ENCODE results near the gene IGFL2.
"Not testable (repeated sequence)": the region's sequence is repeated elsewhere in the genome, so short reads cannot be mapped to it uniquely, and the experiment has no call there.

IGFL2 gene

DNA sequence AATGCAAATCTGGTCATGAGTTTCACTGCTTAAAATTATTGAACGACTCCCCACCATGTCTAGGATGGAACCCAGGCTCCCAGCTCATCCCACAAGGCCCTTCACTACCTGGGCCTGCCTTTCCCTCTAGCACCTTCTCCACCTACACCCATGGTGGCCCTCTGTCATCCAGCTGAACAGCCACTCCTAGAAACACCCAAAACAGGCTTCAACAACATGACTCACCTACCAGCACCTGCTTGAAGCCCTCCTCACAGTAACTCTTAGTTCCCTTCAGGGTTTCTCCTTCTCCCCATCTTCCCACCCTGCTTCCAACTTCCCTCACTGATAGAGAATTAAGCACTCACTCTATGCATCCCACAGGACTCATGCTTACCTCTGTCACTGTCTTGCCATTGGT is 6.6 kb upstream of the IGFL2 start:
- DNase-seq (ENCODE audit: low read depth in 1 of 2, low spot score in 1 of 2): no peak

DNA sequence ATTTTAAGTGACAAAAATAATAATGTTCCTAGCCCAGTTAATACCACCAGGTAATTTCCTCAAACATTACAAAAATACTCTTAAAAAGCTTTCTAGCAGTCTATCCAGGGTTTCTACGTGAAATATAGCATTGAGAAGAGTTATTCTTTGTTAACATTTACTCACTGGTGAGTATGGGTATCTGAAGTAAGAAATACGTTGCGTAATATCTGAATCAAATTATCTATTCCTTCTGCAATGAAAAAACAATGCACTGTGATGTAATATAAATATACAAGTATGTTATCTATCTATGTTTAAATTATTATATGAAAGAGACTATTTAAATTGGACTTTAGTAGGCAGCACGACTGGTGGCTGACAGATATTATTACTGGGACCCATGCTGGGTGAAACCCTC is 5.7 kb upstream of the IGFL2 start:
- DNase-seq (ENCODE audit: low read depth in 1 of 2, low spot score in 1 of 2): no peak

DNA sequence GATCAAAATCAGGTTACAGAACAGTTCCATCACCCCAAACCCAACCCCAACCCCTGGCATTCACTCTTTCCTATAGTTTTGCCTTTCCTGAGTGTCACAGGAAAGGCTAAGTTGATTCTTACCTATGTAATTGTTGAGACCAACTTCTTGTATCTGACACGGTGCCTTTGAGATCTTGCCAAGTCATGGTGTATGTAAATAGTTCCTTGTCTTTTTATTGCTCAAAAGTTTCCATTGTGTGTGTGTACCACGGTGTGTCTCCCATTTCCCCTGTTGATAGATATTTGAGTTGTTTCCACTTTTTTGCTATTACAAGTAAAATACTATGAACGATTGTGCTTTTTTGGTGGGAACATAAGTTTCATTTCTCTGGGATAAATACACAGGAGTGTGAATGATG is 3.3 kb upstream of the IGFL2 start:
- no peak for DNase-seq (ENCODE audit: low read depth in 1 of 2, low spot score in 1 of 2)

DNA sequence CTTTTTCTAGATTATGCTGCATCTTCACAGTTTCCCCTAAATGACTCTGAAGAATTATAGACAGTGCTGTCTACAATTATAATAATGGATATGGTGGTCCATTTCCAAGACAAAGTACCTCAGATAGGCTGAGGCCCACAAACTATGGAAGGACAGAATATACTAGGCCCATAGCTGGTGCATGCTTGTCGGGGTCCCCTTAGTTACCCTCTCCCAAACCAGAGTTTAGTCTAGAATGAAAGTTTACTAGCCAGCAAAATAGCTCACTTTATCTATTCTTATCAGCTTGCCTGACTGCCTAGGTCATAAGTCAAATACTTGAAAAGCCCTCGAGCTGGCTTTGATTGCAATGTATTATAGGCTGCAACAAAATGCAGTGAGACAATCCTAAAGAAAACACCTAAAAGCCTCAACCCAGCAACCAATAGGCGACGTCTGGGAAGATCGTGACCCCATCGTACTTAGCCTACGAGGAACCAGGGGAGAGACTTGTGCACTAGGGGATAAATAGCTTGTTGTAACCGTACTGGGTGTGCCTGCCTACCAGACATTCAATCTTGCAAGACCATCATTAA is 785 bp upstream of the IGFL2 start:
- no peak for DNase-seq (ENCODE audit: low read depth in 1 of 2, low spot score in 1 of 2)

DNA sequence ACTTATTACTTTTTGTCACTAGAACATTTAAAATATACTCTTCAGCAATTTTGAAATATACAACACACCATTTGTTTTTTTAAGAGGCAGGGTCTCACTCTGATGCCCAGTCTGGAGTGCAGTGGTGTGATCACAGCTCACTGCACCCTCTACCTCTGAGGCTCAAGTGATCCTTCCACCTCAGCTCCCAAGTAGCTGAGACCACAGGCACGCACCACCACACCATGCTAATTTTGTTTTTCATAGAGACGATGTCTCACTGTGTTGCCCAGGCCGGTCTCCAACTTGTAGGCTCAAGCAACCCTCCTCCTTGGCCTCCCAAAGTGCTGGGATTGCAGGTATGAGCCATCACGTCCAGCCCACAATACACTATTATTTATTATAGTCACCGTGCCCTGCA is 2.6 kb downstream of the IGFL2 start:
- no peak for DNase-seq (ENCODE audit: low read depth in 1 of 2, low spot score in 1 of 2)

DNA sequence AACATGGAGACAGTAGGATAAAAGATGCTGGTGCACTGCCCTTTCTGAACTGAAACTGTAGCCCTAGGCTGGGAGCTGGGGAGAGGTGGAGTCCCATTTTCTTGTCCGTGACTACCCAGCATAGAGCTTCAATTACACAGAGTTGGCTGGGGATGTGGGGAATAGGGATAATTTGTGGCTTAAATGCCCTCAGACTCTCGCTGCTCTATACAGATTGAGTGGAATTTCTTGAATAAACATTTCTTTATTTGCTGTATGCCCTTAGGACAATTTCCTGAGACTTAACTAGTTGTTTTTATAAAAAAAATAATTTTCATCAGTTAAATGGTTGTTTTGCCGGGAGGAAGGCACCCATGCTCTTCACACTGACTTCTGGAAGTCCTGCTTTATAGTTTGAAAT is 7.2 kb downstream of the IGFL2 start:
- DNase-seq (ENCODE audit: low read depth in 1 of 2, low spot score in 1 of 2): no peak

DNA sequence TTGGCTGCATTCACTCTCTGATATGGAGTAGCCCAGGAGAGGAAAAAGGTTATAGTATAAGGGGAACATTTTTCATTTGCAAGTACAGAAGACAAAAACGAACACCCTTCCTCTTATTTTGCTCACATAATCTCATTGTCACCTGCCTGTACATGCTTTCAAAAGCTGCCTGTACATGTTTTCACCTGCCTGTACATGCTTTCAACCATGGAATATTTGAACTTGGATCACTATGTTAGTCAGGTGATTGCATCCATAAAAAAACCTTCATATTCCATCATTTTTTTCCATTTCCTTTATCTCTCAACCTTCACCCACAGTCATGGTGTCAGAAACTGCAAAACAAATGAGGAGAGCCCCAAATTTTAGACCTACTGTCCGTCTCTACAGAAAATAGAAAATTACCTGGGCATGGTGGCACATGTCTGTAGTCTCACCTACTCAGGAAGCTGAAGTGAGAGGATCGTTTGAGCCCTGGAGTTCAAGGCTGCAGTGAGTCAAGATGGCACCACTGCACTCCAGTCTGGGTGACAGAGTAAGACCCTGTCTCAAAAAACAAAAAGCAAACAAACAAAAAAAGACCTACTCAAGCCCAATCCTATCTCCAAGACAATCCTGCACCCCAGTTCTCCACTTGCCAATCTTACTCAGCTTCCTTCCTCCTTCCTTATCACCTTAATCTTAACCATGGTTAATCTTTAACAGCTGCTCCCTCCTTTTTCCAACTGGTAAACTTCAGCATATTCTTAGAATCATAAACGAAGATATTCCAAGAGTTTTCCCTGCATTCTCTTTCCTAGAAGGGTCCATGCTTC is 11.6 kb downstream of the IGFL2 start:
- no peak for DNase-seq (ENCODE audit: low read depth in 1 of 2, low spot score in 1 of 2)

DNA sequence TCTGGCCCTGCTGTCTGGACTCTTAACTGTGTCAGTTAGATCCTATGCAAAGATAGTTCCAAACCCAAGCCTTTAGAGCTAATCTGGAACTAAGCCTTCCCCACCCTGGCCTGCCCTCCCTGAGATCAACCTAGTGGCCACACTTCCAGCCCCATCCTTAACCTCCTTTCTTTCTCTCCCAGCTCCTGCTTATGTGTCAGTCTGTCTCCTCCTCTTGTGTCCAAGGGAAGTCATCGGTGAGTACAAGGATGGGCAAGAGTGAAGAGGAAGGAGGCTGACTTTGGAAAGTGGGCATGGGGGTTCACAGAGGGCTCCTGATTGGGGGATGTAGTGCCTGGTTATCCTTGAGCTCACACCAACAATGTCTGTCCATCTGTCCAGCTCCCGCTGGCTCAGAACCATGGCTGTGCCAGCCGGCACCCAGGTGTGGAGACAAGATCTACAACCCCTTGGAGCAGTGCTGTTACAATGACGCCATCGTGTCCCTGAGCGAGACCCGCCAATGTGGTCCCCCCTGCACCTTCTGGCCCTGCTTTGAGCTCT is 12.3 kb downstream of the IGFL2 start:
- DNase-seq (ENCODE audit: low read depth in 1 of 2, low spot score in 1 of 2): no peak

DNA sequence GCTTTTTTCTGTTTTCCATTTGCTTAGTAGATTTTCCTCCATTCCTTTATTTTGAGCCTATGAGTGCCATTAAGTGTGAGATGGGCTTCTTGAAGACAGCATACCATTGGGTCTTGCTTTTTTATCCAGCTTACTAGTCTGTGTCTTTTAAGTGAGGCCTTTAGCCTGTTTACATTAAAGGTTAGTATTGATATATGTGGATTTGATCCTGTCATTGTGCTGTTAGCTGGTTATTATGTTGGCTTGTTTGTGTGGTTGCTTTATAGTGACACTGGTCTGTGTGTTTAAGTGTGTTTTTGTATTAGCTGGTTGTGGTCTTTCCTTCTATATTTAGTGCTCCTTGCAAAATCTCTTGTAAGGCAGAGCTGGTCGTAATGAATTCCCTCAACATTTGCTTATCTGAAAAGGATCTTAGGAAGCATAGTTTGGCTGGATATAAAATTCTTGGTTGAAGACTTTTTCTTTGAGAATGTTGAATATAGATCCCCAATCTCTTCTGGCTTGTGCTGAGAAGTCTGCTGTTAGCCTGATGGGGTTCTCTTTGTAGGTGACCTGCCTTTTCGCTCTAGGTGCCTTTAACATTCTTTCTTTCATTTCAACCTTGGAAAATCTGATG is 13.7 kb downstream of the IGFL2 start:
- not testable (repeated sequence) for DNase-seq (ENCODE audit: low read depth in 1 of 2, low spot score in 1 of 2)

DNA sequence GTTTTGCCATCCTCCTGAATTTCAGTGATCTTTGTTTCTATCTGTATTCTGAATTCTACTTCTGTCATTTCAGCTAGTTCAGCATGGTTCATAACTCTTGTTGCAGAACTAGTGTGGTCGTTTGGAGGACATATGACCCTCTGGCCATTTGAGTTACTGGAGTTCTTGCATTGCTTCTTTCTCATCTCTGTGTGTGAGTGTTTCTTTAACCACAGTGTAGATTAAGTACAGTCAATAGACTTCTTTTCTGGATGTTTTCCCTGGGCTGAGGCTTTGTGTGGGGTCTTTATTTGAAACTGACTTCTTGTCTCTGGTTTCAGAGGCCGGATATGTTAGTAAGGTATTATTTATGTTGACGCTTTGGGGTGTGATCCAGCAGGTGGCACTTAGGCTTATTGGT is 14.7 kb downstream of the IGFL2 start:
- DNase-seq (ENCODE audit: low read depth in 1 of 2, low spot score in 1 of 2): no peak

DNA sequence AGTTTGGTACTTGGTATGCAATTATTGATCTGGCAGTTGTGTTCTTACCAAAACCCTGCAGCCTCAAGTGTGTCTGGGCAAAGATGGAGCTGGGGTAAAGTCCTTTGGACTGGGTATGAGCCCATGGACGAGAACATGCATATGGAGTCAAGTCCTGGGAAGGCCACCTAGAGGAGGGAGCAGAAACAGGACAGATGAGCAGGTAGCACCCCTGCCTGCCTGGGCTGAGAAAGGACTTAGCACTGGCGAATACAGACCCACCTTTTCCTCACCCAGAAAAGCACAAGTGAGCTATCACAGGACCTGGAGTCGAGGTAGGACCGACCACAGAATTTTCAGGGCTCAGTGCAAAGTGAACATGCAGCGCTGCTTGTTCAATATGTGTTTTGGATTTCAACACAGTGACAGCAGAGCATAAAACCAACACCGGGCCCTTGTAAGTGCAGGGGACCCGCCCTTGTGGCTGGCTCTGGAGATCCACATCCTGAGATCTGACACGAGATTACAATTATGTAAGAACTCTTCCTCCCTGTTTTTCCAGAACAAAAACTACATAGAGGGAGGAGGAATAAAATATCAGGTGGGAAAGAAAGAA is 25.9 kb downstream of the IGFL2 start:
- no peak for DNase-seq (ENCODE audit: low read depth in 1 of 2, low spot score in 1 of 2)

DNA sequence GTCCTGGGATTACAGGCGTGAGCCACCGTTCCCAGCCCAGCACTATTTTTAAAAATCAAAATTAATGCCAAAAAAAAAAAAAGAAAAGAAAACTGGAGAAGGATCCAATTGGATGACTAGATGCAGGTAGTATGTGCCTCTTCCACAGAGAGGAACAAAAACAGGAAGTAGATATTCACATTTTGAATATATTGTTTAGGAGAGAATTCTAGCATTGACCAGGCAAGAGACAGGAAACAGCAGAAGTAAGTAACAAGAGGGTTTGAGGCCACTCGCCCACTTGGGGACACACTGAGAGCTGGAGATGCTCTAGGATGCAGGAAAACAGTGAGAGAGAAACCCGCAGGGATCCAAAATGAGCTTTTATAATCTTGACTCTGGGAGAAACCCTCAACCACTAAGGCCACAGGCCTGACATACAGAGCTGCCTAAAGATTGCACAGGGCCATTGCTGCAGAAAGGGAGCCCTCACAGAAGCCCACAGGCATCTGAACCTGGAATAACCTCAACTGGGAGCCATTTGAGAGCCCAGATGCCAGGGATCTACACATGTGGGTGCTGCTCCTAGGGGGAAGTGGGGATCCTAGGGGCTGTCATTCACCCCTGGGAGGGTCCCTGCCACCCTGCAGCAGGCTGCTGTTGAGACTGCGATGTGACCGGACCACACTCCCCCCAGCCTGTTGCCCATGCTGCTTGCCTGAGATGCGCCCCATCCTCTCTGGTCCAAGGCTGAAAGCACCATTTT is 28.2 kb downstream of the IGFL2 start:
- DNase-seq (ENCODE audit: low read depth in 1 of 2, low spot score in 1 of 2): no peak

DNA sequence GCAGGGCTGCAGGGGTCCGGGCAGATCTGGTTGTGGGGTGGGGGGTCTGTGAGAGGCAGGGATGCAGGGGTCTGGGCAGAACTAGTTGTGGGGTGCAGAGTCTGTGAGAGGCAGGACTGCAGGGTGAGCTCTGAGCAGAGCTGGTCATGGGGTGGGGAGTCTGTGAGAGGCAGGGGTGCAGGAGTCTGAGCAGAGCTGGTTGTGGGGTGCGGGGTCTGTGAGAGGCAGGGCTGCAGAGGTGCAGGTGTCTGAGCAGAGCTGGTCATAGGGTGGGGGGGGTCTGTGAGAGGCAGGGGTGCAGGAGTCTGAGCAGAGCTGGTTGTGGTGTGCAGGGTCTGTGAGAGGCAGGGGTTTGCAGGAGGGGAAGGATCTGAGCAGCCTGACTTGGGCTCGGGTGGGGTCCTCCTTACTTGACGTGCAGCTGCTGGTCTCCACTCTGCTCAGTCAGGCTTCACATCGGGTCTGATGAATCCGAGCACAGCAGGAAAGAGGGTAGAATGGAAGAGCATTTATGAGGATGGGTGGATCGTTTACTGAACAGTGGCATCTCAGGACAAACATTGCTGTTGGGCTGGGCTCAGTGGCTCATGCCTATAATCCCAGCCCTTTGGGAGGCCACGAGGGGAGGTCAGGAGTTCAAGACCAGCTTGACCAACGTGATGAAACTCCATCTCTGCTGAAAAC is 31.2 kb downstream of the IGFL2 start:
- no peak for DNase-seq (ENCODE audit: low read depth in 1 of 2, low spot score in 1 of 2)

DNA sequence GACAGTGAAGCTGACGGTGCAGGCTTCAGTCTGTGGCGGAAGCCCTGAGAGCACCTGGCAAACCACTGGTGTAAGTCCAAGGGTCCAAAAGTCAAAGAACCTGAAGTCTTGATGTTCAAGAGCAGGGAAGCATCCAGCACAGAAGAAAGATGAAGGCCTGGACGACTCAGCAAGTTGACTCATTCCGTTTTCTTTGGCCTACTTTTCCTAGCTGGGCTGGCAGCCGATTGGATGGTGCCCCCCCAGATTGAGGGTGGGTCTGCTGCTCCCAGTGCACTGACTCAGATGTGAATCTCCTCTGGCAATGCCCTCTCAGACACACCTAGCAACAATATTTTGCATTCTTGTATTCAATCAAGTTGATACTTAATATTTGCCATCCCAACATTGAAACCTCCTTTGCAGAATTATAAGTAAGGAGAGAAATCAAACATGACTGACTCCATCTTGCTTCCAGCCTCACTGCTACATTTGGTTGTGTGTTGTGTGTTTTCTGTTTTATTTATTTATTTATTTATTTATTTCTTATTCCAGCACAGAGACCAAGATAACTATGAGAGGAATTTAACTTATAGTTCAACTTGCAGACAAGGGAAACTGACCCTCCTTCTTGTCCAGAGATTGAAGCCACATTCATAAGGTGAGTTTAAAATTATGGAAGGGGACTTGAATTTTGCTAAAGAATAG is 32.8 kb downstream of the IGFL2 start:
- no peak for DNase-seq (ENCODE audit: low read depth in 1 of 2, low spot score in 1 of 2)

DNA sequence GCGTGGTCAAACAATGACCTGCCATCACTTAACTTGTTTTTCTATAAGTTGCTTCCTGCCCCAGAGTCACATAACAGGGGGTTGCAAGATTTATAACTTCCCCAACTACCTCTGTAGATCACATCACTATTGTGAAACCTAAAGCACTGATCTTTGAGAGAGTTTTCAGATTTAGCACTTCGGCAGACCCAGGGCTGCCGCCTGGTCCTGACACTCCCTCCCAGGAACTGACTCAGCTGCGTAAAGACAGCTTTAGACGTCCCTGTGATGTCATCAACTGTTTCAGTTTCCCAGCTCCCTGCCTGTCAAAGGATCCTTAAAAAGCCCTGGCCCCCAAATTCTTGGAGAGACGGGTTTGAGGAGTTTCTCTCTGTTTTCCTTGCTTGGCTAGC is 33.3 kb downstream of the IGFL2 start:
- DNase-seq (ENCODE audit: low read depth in 1 of 2, low spot score in 1 of 2): no peak

DNA sequence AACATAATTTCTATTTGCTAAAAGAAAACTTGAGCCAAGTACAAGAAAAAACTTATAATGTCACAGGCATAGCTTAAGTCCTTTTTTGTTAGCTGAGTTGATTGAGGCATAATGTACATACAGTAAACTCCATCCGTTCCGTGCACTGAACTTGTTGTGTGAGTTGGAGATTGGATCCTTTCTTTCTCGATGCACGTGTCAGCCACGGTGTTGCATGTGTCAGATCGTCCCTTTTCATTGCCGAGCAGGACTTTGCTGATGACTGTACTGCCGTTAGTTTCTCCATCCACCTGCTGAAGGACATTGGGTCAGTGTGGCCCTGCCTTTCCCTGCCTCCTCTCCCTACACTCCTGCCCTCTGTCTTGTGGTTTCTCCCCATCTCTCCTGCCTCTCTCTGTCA is 34.4 kb downstream of the IGFL2 start:
- no peak for DNase-seq (ENCODE audit: low read depth in 1 of 2, low spot score in 1 of 2)

DNA sequence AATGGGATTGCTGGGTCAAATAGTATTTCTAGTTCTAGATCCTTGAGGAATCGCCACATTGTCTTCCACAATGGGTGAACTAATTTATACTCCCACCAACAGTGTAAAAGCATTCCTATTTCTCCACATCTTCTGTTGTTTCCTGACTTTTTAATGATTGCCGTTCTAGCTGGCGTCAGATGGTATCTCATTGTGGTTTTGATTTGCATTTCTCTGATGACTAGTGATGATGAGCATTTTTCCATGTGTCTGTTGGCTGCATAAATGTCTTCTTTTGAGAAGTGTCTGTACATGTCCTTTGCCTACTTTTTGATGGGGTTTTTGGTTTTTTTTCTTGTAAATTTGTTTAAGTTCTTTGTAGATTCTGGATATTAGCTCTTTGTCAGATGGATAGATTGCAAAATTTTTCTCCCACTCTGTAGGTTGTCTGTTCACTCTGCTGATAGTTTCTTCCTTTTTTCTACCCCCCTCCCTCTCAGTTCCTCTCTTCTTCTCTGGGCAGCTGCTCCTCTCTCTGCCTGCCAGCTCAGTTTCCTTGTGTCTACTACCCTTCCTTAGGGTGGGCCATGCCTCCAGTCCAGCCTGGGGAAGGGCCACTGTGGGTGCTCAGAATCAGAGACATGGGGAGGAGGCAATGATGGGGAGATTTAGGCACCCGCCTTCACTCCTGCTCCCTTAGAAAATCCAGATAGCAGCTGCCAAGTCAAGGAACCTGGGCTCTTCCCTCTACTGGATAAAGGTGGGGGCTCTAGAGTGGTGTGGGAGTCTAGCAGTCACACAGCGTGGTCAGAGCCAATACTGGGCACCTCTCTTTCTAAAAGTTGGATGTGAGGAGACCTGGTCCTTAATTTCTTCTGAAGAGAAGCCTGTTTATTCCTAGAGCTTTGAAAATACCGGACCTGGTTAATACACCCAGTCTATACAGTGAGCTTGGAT is 37.0 kb downstream of the IGFL2 start:
- not testable (repeated sequence) for DNase-seq (ENCODE audit: low read depth in 1 of 2, low spot score in 1 of 2)

DNA sequence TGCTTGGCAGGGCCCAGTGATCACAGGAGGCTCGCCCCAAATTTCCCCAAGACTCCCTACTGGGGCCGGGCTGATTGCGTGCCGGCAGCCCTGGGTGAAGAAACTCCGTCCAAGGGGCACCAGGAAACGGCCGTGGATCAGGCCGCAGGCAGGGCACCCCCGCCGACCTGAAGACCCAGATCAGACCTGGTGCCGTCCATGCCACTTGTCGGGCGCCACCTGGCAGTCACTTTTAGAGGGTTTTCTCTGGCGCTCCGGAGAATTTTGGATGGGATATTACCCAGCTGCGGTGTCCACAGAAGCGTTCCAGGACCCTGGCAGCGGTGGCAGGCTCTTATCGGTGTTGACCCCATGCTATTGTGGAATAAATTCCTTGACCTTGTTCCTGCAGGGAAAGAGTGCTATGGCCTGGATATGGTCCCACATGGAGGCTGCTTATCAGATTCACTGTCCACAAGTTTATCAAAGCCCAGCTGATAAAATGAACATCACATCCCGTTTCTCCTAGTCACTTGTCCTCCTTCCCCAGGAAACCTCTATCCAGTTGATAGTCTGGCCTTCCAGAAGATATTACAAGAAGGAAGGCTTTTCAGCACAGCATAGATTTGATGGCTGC is 38.2 kb downstream of the IGFL2 start:
- DNase-seq (ENCODE audit: low read depth in 1 of 2, low spot score in 1 of 2): no peak

DNA sequence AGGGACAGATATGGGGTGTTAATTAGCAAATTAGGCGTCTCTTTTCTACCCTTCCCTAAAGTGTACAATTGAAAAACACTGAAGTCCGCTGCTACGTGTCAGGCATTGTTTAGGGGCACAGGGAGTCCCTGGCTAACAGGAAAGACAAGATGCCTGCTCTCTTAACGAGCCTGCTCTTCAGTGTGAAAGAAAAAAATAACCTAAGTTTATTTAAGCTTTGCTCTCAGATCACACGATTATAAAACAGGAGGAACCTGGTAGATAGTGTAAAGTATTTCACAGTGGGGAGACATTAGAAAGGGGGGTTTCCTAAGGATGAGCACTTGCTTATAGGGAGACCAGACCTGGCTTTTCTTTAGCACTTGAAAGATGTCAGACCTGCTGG is 38.7 kb downstream of the IGFL2 start:
- no peak for DNase-seq (ENCODE audit: low read depth in 1 of 2, low spot score in 1 of 2)

Data from stimulated activated CD4-positive, alpha-beta T cell treated with anti-CD3 and anti-CD28 coated beads, Interleukin-15, amount 100 ng/mL, for 1 hour (primary cell).